Endodermal cell (in vitro differentiated cells): ENCODE data around the gene FOXG1. TPM values are rescaled to one million over a fixed set of nuclear protein-coding genes. Genes with fewer than 3 reads are reported as not detected.

Experiments
- DNase-seq: peaks from one replicate; pipeline ENCODE4 v3.0.0-alpha.2; 2017
- H3K27ac ChIP-seq: 2 replicates; pipeline ENCODE4 v1.5.1; 2013; ENCODE audit warnings: mild to moderate bottlenecking, low read depth, low read length, moderate library complexity
- H3K27me3 ChIP-seq: 2 replicates; pipeline ENCODE4 v1.6.1; 2013; ENCODE audit warnings: mild to moderate bottlenecking, low read length, moderate library complexity; ENCODE audit not compliant: insufficient read depth, control insufficient read depth, poor library complexity, severe bottlenecking
- H3K36me3 ChIP-seq: 2 replicates; pipeline ENCODE4 v1.7.0; 2013; ENCODE audit warnings: mild to moderate bottlenecking, low read length, moderate library complexity; ENCODE audit not compliant: control insufficient read depth, insufficient read depth
- H3K4me1 ChIP-seq: one replicate; pipeline ENCODE4 v1.7.0; 2013; ENCODE audit warnings: low read length; ENCODE audit not compliant: control insufficient read depth, insufficient read depth
- H3K4me3 ChIP-seq: 2 replicates; pipeline ENCODE4 v1.5.1; 2013; ENCODE audit warnings: mild to moderate bottlenecking, low read length, moderate library complexity
- H3K9ac ChIP-seq: 2 replicates; pipeline ENCODE4 v1.6.1; 2013; ENCODE audit warnings: mild to moderate bottlenecking, low read length, moderate library complexity; ENCODE audit not compliant: poor library complexity, severe bottlenecking; ENCODE audit errors: extremely low read depth
- H3K9me3 ChIP-seq: 2 replicates; pipeline ENCODE4 v1.6.1; 2013; ENCODE audit warnings: mild to moderate bottlenecking, low read length, moderate library complexity; ENCODE audit not compliant: control insufficient read depth
- H3K27ac Mint-ChIP-seq: 2 replicates; pipeline ENCODE4 v1.8.0; 2020; ENCODE audit warnings: mixed read lengths
- H3K27me3 Mint-ChIP-seq: 2 replicates; pipeline ENCODE4 v1.8.0; 2021; ENCODE audit warnings: mild to moderate bottlenecking, mixed read lengths; ENCODE audit not compliant: insufficient read depth
- H3K36me3 Mint-ChIP-seq: 2 replicates; pipeline ENCODE4 v1.8.0; 2020; ENCODE audit warnings: low read depth, mixed read lengths
- H3K4me1 Mint-ChIP-seq: 2 replicates; pipeline ENCODE4 v1.8.0; 2020; ENCODE audit warnings: mixed read lengths
- H3K4me3 Mint-ChIP-seq: 2 replicates; pipeline ENCODE4 v1.8.0; 2020; ENCODE audit warnings: mild to moderate bottlenecking, moderate library complexity, mixed read lengths
- H3K9me3 Mint-ChIP-seq: 2 replicates; pipeline ENCODE4 v1.8.0; 2020; ENCODE audit warnings: mild to moderate bottlenecking, mixed read lengths
- WGBS, 2 experiments: methylation state at CpG; one replicate each; pipeline versions ENCODE4 v1.1.5 to v1.1.7; 2013; ENCODE audit warnings: missing lambda C conversion rate in 2 of 2, mixed read lengths in 1 of 2; ENCODE audit not compliant: insufficient coverage in 1 of 2, insufficient read length in 1 of 2; 5-methylcytosine and 5-hydroxymethylcytosine counted together
- total RNA-seq, 2 donors: library from RNA; stranded (reverse); fragmentation: NEBNext Ultra II Directional in 1 of 2; extraction: Animal tissue kit (Norgen Biotek cat#: 25700) in 1 of 2; gene quantifications; 2 replicates in 1 of 2; 3 replicates in 1 of 2; pipeline ENCODE4 v1.2.1, GENCODE V29; 2021
- TF ChIP-seq, protein P1 (sequence below): fragments of 200-600 bp; sonication (generic); conservative IDR thresholded peaks from 2 replicates; pipeline ENCODE4 v1.5.0; 2021; ENCODE audit warnings: antibody characterized with exemption, mild to moderate bottlenecking

Gene FOXG1
- total RNA-seq, 2 donors from 2014 or later: 0.04 to 0.07 TPM

DNA sequence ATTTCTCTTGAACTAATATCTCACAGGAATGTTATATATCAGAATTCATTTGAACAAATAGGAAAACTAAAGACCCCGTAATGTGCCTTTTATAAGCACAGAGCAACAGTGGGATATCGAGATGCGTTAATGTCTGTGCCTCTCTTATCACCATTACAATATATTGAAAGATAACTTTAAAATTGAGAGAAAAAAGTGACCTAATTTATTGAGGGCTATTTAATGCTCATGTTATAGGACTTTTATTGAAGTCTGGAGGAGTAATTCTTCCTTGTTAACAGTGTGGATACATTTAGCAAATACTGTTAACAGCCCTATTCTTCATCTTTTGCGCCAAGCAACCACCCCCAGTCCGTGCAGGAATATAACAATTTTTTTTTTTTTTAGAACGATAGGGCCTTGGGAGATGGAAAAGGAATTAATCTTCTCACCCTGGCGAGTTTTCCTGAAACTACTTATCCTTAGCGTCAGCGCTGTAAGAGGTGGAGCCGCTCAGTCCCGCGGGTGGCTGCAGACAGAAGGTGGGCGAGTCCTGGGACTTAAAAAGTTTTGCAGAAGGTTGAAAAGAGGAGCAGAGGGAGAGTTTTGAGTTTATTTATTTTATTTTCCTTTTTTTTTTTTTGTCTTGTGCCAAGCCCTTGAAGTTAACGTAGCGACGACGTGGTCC lies 11.0 kb downstream of the FOXG1 start:
- H3K9ac ChIP-seq: no peak overlapping the region
- WGBS, 2 experiments: 0 to 4% methylated on average over 3 to 14 of the region's 17 CpGs
- no peak overlapping the region for H3K4me3 ChIP-seq
- peaks cover 24% of the 10 kb centered on the region for H3K4me1 Mint-ChIP-seq
- H3K9me3 Mint-ChIP-seq: no peaks in the 10 kb centered on the region
- no peaks in the 10 kb centered on the region for H3K4me1 ChIP-seq
- peaks cover 99% of the 10 kb centered on the region for H3K27me3 Mint-ChIP-seq
- H3K27me3 ChIP-seq: peaks cover 100% of the 10 kb centered on the region
- no peaks in the 10 kb centered on the region for H3K9me3 ChIP-seq
- H3K27ac Mint-ChIP-seq: no peak overlapping the region
- no peaks in the 10 kb centered on the region for H3K36me3 Mint-ChIP-seq
- no peak overlapping the region for H3K27ac ChIP-seq
- H3K4me3 Mint-ChIP-seq: no peak overlapping the region
- no peaks in the 10 kb centered on the region for H3K36me3 ChIP-seq
- TF ChIP-seq, protein P1, sequence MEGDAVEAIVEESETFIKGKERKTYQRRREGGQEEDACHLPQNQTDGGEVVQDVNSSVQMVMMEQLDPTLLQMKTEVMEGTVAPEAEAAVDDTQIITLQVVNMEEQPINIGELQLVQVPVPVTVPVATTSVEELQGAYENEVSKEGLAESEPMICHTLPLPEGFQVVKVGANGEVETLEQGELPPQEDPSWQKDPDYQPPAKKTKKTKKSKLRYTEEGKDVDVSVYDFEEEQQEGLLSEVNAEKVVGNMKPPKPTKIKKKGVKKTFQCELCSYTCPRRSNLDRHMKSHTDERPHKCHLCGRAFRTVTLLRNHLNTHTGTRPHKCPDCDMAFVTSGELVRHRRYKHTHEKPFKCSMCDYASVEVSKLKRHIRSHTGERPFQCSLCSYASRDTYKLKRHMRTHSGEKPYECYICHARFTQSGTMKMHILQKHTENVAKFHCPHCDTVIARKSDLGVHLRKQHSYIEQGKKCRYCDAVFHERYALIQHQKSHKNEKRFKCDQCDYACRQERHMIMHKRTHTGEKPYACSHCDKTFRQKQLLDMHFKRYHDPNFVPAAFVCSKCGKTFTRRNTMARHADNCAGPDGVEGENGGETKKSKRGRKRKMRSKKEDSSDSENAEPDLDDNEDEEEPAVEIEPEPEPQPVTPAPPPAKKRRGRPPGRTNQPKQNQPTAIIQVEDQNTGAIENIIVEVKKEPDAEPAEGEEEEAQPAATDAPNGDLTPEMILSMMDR: no peak
- no peak for DNase-seq

GRCh38 chr14:28778138-28779117 lies 11.8 kb downstream of the FOXG1 start:
- peaks cover 24% of the 10 kb centered on the region for H3K4me1 Mint-ChIP-seq
- H3K27ac ChIP-seq: no peak overlapping the region
- WGBS, 2 experiments: 1 to 7% methylated on average over 19 to 27 of the region's 28 CpGs
- H3K9me3 ChIP-seq: no peaks in the 10 kb centered on the region
- peak; percentile 61 for DNase-seq
- TF ChIP-seq, protein P1: no peak
- no peaks in the 10 kb centered on the region for H3K36me3 ChIP-seq
- H3K27ac Mint-ChIP-seq: no peak overlapping the region
- H3K36me3 Mint-ChIP-seq: no peaks in the 10 kb centered on the region
- no peaks in the 10 kb centered on the region for H3K9me3 Mint-ChIP-seq
- H3K4me3 Mint-ChIP-seq: no peak overlapping the region
- H3K4me3 ChIP-seq: no peak overlapping the region
- no peaks in the 10 kb centered on the region for H3K4me1 ChIP-seq
- no peak overlapping the region for H3K9ac ChIP-seq
- peaks cover 100% of the 10 kb centered on the region for H3K27me3 ChIP-seq
- H3K27me3 Mint-ChIP-seq: peaks cover 99% of the 10 kb centered on the region

DNA sequence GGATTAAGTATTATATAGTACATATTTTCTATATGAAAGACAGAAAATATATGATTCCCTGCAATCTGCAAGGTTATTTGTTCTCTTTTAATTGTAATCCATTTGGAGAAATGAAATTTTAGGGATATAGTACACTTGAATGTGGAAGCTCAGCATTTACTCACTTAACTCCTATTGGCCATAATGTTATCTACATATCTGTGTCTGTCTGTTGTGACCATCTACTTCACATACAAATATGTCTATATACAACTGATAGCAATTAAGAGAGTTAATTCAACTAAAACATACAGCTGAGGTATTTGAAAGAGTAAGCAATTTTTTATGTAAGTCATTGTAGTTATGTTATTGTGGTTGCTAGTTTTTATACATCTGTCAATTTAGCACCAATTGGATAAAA lies 12.9 kb downstream of the FOXG1 start:
- Histone ChIP-seq H3K4me1 (no peaks in the 10 kb centered on the region), H3K27ac (no peak overlapping the region), H3K9ac (no peak overlapping the region), H3K27me3 (peaks cover 100% of the 10 kb centered on the region), H3K4me3 (no peak overlapping the region), H3K36me3 (no peaks in the 10 kb centered on the region), H3K9me3 (no peaks in the 10 kb centered on the region)
- Mint-ChIP-seq H3K36me3 (no peaks in the 10 kb centered on the region), H3K4me3 (no peak overlapping the region), H3K27ac (no peak overlapping the region), H3K27me3 (peaks cover 99% of the 10 kb centered on the region), H3K9me3 (no peaks in the 10 kb centered on the region), H3K4me1 (peaks cover 18% of the 10 kb centered on the region)
- DNase-seq: no peak
- TF ChIP-seq, protein P1: no peak
